Muscle layer of colon (tissue), 2 donors: ENCODE data around the gene CACNA1C.
A peak's percentile ranks its signal among the peaks of the same experiment; 100 is the strongest.

Experiments
- H3K27ac ChIP-seq: one replicate; pipeline ENCODE4 v1.7.0; 2013; ENCODE audit warnings: low read depth, mild to moderate bottlenecking, low read length, moderate library complexity
- H3K27me3 ChIP-seq, 2 donors: one replicate each; pipeline ENCODE4 v1.7.0; 2013; ENCODE audit warnings: low read length in 2 of 2, mild to moderate bottlenecking in 2 of 2; ENCODE audit not compliant: insufficient read depth in 2 of 2, control insufficient read depth in 1 of 2
- H3K36me3 ChIP-seq: one replicate; pipeline ENCODE4 v1.7.0; 2013; ENCODE audit warnings: mild to moderate bottlenecking, low read length; ENCODE audit not compliant: insufficient read depth
- H3K4me1 ChIP-seq: one replicate; pipeline ENCODE4 v1.7.0; 2013; ENCODE audit warnings: mild to moderate bottlenecking, low read length; ENCODE audit not compliant: insufficient read depth
- H3K4me3 ChIP-seq, 2 donors: one replicate each; pipeline ENCODE4 v1.7.0; 2013; ENCODE audit warnings: low read length in 2 of 2, low read depth in 1 of 2, mild to moderate bottlenecking in 1 of 2, moderate library complexity in 1 of 2
- H3K9ac ChIP-seq: one replicate; pipeline ENCODE4 v1.7.0; 2013; ENCODE audit warnings: low read length
- H3K9me3 ChIP-seq: one replicate; pipeline ENCODE4 v1.7.0; 2013; ENCODE audit warnings: mild to moderate bottlenecking, low read length
- donor health status: abdominal sarcoma.
- donor health status: Adenocarcinoma of cecum.

Gene CACNA1C

DNA sequence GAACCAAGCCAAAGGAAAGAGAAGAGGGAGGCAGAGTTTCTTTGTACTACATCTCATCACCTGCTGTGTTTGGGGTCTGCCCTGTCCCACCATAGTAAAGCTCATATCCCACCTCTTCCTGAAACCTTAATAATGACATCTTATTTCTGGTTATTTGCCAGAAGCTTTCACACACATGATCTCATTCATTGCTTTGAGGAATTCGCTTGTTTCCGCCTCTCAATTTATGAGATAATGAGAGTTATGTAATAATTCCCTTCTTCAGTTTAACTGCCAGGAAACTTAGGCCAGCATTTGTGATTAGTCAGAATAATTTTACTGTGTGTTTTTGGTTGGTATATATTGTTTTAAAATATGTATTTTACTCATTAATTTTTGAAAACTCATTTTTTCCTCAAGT lies 205.2 kb downstream of the CACNA1C start:
- no peaks in the 10 kb centered on the region for H3K27me3 ChIP-seq
- H3K9me3 ChIP-seq, result no peaks in the 10 kb centered on the region
- H3K36me3 ChIP-seq, result no peaks in the 10 kb centered on the region
- H3K4me1 ChIP-seq, result peaks cover 45% of the 10 kb centered on the region
- H3K4me3 ChIP-seq, result no peak overlapping the region
- H3K9ac ChIP-seq, result no peak overlapping the region
- no peak overlapping the region for H3K27ac ChIP-seq

DNA sequence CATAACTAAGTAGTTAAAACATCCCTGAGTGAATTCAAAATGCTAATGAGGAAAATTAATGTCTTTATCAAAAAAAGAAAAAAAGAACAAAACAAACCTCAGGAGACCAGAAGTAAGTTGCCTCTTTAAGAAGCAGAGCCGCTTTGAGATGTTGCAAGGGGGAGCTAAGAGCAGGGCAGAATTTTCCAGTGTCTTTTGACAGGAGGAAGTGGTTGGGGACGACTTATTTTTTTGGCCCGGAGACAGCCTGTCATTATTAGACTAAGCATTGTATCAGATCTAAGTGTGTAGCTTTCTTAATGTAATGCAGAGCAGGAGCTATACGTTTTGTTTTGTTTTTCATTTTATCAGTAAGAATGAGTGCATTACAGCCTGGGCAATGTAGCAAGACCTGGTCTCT lies 206.6 kb downstream of the CACNA1C start:
- Histone ChIP-seq H3K27ac (no peak overlapping the region), H3K9ac (no peak overlapping the region), H3K27me3 (no peaks in the 10 kb centered on the region), H3K9me3 (no peaks in the 10 kb centered on the region), H3K36me3 (no peaks in the 10 kb centered on the region), H3K4me1 (peaks cover 37% of the 10 kb centered on the region), H3K4me3 (no peak overlapping the region)

DNA sequence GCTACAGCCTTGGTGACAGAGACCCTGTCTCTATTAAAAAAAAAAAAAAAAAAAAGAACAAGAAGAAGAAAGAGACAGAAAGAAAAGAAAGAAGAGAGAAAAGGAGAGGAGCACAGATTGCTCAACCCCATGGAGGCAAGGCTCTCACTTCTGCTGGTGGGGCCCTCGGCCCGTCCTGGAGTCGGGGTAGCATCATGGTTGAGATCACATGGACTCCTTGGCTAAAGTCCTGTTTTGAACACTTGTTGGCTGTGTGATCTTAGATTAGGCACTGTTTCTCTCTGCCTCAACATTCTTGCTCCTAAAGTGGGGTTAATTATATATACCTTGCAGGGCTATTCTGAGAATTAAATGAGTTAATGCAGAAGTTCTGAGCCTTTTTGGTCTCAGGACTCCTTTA lies 207.7 kb downstream of the CACNA1C start:
- H3K4me1 ChIP-seq, result peaks cover 42% of the 10 kb centered on the region
- H3K9ac ChIP-seq, result no peak overlapping the region
- no peak overlapping the region for H3K27ac ChIP-seq
- no peak overlapping the region for H3K4me3 ChIP-seq
- no peaks in the 10 kb centered on the region for H3K27me3 ChIP-seq
- no peaks in the 10 kb centered on the region for H3K9me3 ChIP-seq
- H3K36me3 ChIP-seq, result no peaks in the 10 kb centered on the region

DNA sequence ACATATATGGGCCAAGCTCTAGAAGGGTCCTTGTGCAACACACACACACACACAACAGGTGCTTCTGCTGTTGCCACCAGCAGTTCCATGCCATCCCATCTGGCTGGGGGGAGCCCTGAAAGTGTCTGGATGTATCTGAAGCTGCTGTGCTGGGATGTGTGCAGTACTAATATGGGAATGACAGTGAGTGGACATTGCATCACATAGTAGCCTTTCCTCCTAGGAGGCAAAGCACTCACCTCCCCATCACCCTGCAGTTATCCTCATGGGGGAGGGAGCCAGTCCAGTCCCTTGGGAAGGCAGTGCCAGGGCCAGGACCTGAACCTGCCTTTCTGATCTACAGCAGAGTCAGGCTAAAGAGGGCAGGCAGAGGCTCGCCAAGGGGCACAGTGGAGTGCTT lies 208.9 kb downstream of the CACNA1C start:
- Histone ChIP-seq H3K9ac (no peak overlapping the region), H3K36me3 (no peaks in the 10 kb centered on the region), H3K27ac (no peak overlapping the region), H3K4me1 (peaks cover 48% of the 10 kb centered on the region), H3K27me3 (no peaks in the 10 kb centered on the region), H3K9me3 (no peaks in the 10 kb centered on the region), H3K4me3 (no peak overlapping the region)

DNA sequence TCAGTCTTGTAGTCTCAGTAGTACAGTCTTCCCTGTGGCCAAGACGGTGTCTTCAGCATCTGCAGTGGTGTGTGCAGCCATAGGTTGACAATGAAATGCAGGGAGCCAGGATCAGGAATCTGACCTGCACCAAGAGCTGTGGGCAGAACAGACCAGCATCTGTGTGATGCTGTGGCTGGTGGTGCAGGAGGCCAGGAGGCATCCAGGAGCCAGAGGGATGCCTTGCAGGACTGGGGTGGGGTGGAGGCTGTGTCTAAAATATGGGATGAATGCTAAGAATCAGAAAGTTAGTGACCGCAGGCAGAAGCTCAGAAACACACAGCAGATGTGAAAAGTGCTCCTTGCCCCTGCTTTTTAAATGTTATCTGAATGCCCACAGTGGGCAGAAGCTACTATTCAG lies 209.7 kb downstream of the CACNA1C start:
- Histone ChIP-seq H3K4me3 (no peak overlapping the region), H3K9me3 (no peaks in the 10 kb centered on the region), H3K9ac (no peak overlapping the region), H3K27me3 (no peaks in the 10 kb centered on the region), H3K4me1 (peaks cover 49% of the 10 kb centered on the region), H3K27ac (no peak overlapping the region), H3K36me3 (no peaks in the 10 kb centered on the region)

DNA sequence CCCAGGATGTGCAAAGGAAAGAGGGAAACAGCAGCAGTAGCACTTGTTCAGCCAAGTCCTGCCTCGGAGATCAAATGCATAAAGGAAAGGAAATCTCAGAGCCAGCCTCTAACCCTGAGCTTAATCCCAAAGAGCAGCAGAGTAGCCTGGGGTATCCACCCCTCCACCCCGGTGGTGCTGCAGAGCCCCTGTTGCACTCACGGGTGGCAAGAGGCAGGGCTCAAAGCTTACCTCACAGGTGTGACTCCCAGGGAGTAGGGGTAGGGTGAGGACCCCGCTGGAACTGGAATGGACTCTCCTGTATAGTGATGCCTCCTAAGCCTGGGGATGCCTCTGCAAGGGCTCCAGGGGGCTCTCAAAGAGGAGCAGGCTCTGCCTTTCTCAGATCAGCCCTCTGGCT lies 211.1 kb downstream of the CACNA1C start:
- H3K27me3 ChIP-seq, result no peaks in the 10 kb centered on the region
- no peaks in the 10 kb centered on the region for H3K36me3 ChIP-seq
- peaks cover 63% of the 10 kb centered on the region for H3K4me1 ChIP-seq
- no peak overlapping the region for H3K9ac ChIP-seq
- peak overlapping the region; percentile 58 for H3K27ac ChIP-seq
- H3K9me3 ChIP-seq, result no peaks in the 10 kb centered on the region
- H3K4me3 ChIP-seq, result no peak overlapping the region

DNA sequence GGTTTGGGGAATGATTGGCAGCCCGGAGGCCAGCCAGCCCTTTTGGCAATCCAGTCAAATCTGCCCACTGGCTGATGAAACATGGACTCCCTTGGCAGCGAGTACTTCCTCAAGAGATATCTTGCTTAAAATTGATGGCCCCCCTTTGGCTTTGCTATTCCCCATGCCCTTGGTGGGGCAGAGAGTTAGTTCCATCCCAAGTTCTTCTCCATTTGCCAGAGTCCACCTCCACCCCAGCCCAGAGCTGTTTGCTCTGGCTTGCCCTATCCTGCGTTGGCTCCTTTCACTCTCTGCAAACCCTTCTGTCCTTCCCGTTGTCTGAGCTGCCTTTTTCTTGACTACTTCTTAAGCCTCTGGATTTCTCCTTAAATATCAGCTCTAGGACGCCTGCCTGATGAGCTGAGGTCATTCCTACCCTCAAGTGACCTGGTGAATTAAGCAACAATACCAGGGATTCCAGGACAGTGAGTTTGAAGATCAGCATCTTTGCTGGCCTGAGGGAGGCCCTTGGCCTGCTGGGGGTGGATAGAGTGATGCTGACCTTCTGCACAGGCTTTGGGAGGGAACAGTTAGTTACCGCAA lies 212.0 kb downstream of the CACNA1C start:
- H3K27ac ChIP-seq, result peak overlapping the region; percentile 58
- H3K4me3 ChIP-seq, result no peak overlapping the region
- H3K4me1 ChIP-seq, result peaks cover 72% of the 10 kb centered on the region
- no peaks in the 10 kb centered on the region for H3K27me3 ChIP-seq
- no peaks in the 10 kb centered on the region for H3K36me3 ChIP-seq
- no peak overlapping the region for H3K9ac ChIP-seq
- H3K9me3 ChIP-seq, result no peaks in the 10 kb centered on the region

DNA sequence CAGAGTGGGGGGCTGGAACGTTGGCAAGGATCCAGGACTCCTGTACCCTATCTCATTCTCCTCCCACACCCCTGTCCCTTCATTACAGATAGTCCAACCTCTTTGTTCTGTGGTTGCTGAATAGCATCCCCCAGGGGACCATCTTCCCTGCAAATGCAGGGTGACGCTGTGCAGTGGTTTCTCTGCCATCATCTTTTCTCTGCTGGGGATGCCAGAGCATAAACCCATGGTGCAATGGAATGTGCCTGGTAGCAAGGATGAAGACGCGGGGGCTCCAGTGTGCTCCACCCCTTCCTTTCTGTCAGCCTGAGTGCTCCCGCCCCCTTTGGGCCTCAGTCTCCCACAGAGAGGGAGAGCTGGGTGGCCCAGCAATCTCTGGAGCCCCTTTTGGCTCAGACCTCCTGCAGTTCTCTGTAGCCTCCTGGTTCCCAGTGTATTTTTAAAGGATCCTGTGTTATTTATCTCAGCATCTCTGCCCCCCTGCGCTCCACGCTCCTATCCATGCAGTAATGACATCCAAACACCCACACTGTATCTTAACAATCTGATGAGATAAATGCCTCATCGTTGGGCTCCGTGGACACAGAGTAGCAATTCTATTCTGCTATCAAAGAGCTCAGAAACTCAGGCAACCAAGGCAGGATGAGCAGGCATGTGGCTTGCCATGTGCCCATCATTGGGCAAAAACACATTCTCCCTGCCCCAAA lies 212.8 kb downstream of the CACNA1C start:
- H3K27ac ChIP-seq, result peak overlapping the region; percentile 13
- H3K4me1 ChIP-seq, result peaks cover 78% of the 10 kb centered on the region
- H3K36me3 ChIP-seq, result no peaks in the 10 kb centered on the region
- no peaks in the 10 kb centered on the region for H3K27me3 ChIP-seq
- H3K4me3 ChIP-seq, result no peak overlapping the region
- no peaks in the 10 kb centered on the region for H3K9me3 ChIP-seq
- H3K9ac ChIP-seq, result no peak overlapping the region

DNA sequence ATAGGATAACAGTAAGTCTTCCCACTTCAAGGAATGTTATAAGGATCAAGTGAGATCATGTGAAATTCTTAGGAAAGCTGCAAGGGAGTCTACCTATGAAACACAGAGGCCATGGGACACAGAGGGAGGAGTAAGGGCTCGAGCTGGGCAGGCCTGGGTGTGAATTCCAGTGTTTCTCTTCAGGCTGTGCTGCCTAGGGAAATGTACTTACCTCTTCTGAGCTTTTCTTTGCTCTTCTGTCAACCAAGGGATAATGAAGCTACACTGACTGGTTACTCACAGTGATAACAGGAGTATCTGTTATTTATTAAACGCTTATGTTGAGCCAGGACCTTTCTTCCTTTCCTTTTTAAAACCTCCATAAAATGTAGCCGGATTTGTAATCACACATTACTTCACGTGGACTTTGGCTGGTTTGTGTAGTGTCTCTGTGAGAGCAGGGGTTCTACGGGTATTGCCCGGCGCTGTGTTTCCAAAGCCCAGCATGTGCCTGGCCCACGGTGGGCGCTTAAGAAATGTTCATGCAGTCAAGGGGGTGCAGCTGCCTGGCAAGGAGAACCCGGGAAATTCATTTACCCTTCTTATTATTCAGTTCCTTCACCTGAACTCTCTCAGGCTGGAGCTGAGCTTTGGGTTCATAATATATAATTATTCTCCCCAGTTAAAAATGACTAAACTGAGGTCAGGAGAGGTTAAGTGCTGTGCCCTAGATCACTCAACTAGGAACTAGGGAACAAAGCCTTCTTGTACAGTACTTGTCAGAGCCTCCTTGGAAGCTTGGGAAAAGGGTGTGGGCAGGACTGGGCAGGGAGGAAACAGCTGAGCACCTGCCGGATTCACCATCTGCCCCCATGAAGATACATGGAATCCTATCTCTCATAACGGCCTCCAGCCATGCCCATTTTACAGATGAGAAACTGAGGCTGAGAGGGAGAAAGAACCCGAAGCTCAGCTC lies 214.2 kb downstream of the CACNA1C start:
- Histone ChIP-seq H3K4me3 (no peak overlapping the region), H3K9ac (peak overlapping the region; percentile 2), H3K4me1 (peaks cover 77% of the 10 kb centered on the region), H3K9me3 (no peaks in the 10 kb centered on the region), H3K27ac (peak overlapping the region; percentile 64), H3K27me3 (no peaks in the 10 kb centered on the region), H3K36me3 (no peaks in the 10 kb centered on the region)

DNA sequence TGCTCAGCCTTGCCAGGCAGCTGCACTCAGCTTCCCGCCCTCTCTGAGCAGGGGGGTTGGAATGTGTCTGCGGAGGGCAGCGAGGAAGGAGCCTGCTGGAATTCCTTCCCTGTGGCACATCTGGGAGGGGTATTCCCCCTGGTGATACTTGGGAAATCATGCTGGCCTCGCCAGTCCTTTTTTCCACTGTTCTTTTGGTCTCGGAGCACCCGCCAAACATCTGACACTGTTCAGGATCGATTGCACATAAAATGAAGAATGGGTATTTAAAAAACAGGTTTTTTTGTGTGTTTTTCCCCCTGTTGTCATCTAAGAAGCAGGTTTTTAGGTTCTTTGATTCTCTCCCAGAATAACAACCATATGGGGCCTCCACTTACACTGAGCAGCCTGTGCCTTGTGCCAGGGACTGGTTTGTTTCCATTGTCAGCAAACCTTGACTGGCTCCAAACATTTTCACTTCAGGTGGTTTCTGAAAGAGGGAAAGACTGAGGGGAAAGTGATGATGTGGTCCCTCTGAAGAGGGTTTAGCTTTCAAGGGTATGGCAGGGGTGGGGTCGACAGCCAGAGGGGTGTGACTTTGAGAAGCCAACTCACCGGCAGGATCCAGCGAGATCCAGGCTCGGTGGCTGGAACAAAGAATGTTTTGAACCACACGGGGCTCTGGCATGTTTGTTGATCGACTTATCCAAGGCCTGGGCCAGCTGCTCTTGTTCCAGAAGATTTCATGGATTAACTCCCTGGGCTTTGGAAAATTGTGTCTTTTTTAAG lies 215.1 kb downstream of the CACNA1C start:
- no peak overlapping the region for H3K9ac ChIP-seq
- H3K4me1 ChIP-seq, result peaks cover 79% of the 10 kb centered on the region
- no peaks in the 10 kb centered on the region for H3K27me3 ChIP-seq
- H3K9me3 ChIP-seq, result no peaks in the 10 kb centered on the region
- H3K27ac ChIP-seq, result peak overlapping the region; percentile 64
- H3K4me3 ChIP-seq, result no peak overlapping the region
- H3K36me3 ChIP-seq, result no peaks in the 10 kb centered on the region
